ENCODE measurements around the gene FAM120A.
"Not testable (repeated sequence)": the region's sequence is repeated elsewhere in the genome, so short reads cannot be mapped to it uniquely, and the experiment has no call there.

Gene FAM120A

GRCh38 chr9:93496285-93496684, 44.8 kb downstream of the FAM120A start:
- no peaks in the 10 kb centered on the region for H3K27me3 ChIP-seq (ENCODE audit: low read depth)
- peaks cover 67% of the 10 kb centered on the region for H3K36me3 ChIP-seq (replicated peaks)
- in situ Hi-C loops (cut with MboI; ENCODE audit: low sequenced_read_pairs) = no loop called here
- H3K4me3 ChIP-seq = no peak overlapping the region
- no peaks in the 10 kb centered on the region for H3K4me1 ChIP-seq
- DNase-seq (ENCODE audit: low spot score in 2 of 2) = no peak
- H3K9me3 ChIP-seq = no peaks in the 10 kb centered on the region

- H3K27me3 ChIP-seq (ENCODE audit: low read depth) = no peaks in the 10 kb centered on the region
- no peaks in the 10 kb centered on the region for H3K9me3 ChIP-seq
- no peak overlapping the region for H3K4me3 ChIP-seq
- H3K4me1 ChIP-seq = no peaks in the 10 kb centered on the region
- peaks cover 57% of the 10 kb centered on the region for H3K36me3 ChIP-seq (replicated peaks)
- DNase-seq (ENCODE audit: low spot score in 2 of 2) = no peak
- in situ Hi-C loops (cut with MboI; ENCODE audit: low sequenced_read_pairs) = no loop called here
Observed at GRCh38 chr9:93500571-93501298, 49.2 kb downstream of the FAM120A start.

GRCh38 chr9:93501406-93501805, 49.9 kb downstream of the FAM120A start:
- in situ Hi-C loops (cut with MboI; ENCODE audit: low sequenced_read_pairs) = no loop called here
- no peaks in the 10 kb centered on the region for H3K9me3 ChIP-seq
- no peak for DNase-seq (ENCODE audit: low spot score in 2 of 2)
- H3K27me3 ChIP-seq (ENCODE audit: low read depth) = no peaks in the 10 kb centered on the region
- H3K36me3 ChIP-seq (replicated peaks) = peaks cover 50% of the 10 kb centered on the region
- no peaks in the 10 kb centered on the region for H3K4me1 ChIP-seq
- H3K4me3 ChIP-seq = no peak overlapping the region

- no peak overlapping the region for H3K4me3 ChIP-seq
- no peaks in the 10 kb centered on the region for H3K9me3 ChIP-seq
- in situ Hi-C loops (cut with MboI; ENCODE audit: low sequenced_read_pairs) = no loop called here
- H3K27me3 ChIP-seq (ENCODE audit: low read depth) = no peaks in the 10 kb centered on the region
- DNase-seq (ENCODE audit: low spot score in 2 of 2) = no peak
- no peaks in the 10 kb centered on the region for H3K4me1 ChIP-seq
- H3K36me3 ChIP-seq (replicated peaks) = peaks cover 30% of the 10 kb centered on the region
Observed at GRCh38 chr9:93503381-93503780, 51.9 kb downstream of the FAM120A start.

- no peaks in the 10 kb centered on the region for H3K27me3 ChIP-seq (ENCODE audit: low read depth)
- no peaks in the 10 kb centered on the region for H3K9me3 ChIP-seq
- DNase-seq (ENCODE audit: low spot score in 2 of 2) = no peak
- in situ Hi-C loops (cut with MboI; ENCODE audit: low sequenced_read_pairs) = no loop called here
- H3K4me3 ChIP-seq = no peak overlapping the region
- H3K4me1 ChIP-seq = no peaks in the 10 kb centered on the region
- H3K36me3 ChIP-seq (replicated peaks) = peaks cover 9% of the 10 kb centered on the region
Observed at GRCh38 chr9:93505541-93506132, 54.2 kb downstream of the FAM120A start.

GRCh38 chr9:93507768-93508167, 56.3 kb downstream of the FAM120A start:
- no peaks in the 10 kb centered on the region for H3K9me3 ChIP-seq
- H3K27me3 ChIP-seq (ENCODE audit: low read depth) = no peaks in the 10 kb centered on the region
- no peak for DNase-seq (ENCODE audit: low spot score in 2 of 2)
- no peaks in the 10 kb centered on the region for H3K4me1 ChIP-seq
- peaks cover 5% of the 10 kb centered on the region; the same call in 1 of the 2 replicates for H3K36me3 ChIP-seq (replicated peaks)
- in situ Hi-C loops (cut with MboI; ENCODE audit: low sequenced_read_pairs) = no loop called here
- H3K4me3 ChIP-seq = no peak overlapping the region

GRCh38 chr9:93508207-93508606, 56.7 kb downstream of the FAM120A start:
- Histone ChIP-seq H3K27me3 (ENCODE audit: low read depth) (no peaks in the 10 kb centered on the region), H3K4me1 (no peaks in the 10 kb centered on the region), H3K9me3 (no peaks in the 10 kb centered on the region), H3K36me3 (replicated peaks) (peaks cover 5% of the 10 kb centered on the region; the same call in 1 of the 2 replicates), H3K4me3 (no peak overlapping the region)
- DNase-seq (ENCODE audit: low spot score in 2 of 2) = no peak
- in situ Hi-C loops (cut with MboI; ENCODE audit: low sequenced_read_pairs) = no loop called here

GRCh38 chr9:93509084-93509483, 57.6 kb downstream of the FAM120A start:
- Histone ChIP-seq H3K36me3 (replicated peaks) (peaks cover 5% of the 10 kb centered on the region; the same call in 1 of the 2 replicates), H3K9me3 (no peaks in the 10 kb centered on the region), H3K27me3 (ENCODE audit: low read depth) (no peaks in the 10 kb centered on the region), H3K4me3 (no peak overlapping the region), H3K4me1 (no peaks in the 10 kb centered on the region)
- in situ Hi-C loops (cut with MboI; ENCODE audit: low sequenced_read_pairs) = no loop called here
- no peak for DNase-seq (ENCODE audit: low spot score in 2 of 2)

GRCh38 chr9:93510041-93510440, 58.6 kb downstream of the FAM120A start:
- Histone ChIP-seq H3K4me1 (no peaks in the 10 kb centered on the region), H3K4me3 (no peak overlapping the region), H3K27me3 (ENCODE audit: low read depth) (no peaks in the 10 kb centered on the region), H3K36me3 (replicated peaks) (no peaks in the 10 kb centered on the region; the same call in 1 of the 2 replicates), H3K9me3 (no peaks in the 10 kb centered on the region)
- in situ Hi-C loops (cut with MboI; ENCODE audit: low sequenced_read_pairs) = no loop called here
- no peak for DNase-seq (ENCODE audit: low spot score in 2 of 2)

GRCh38 chr9:93511228-93511627, 59.7 kb downstream of the FAM120A start:
- DNase-seq (ENCODE audit: low spot score in 2 of 2); H3K27me3 ChIP-seq (ENCODE audit: low read depth); in situ Hi-C loops (cut with MboI; ENCODE audit: low sequenced_read_pairs); H3K9me3 ChIP-seq; H3K4me3 ChIP-seq; H3K36me3 ChIP-seq (replicated peaks); H3K4me1 ChIP-seq: not testable (repeated sequence)

GRCh38 chr9:93512170-93512812, 60.8 kb downstream of the FAM120A start:
- DNase-seq (ENCODE audit: low spot score in 2 of 2); H3K36me3 ChIP-seq (replicated peaks); H3K9me3 ChIP-seq; in situ Hi-C loops (cut with MboI; ENCODE audit: low sequenced_read_pairs); H3K4me3 ChIP-seq; H3K27me3 ChIP-seq (ENCODE audit: low read depth); H3K4me1 ChIP-seq: not testable (repeated sequence)

GRCh38 chr9:93513606-93514005, 62.1 kb downstream of the FAM120A start:
- no peaks in the 10 kb centered on the region for H3K4me1 ChIP-seq
- no peaks in the 10 kb centered on the region for H3K9me3 ChIP-seq
- no peaks in the 10 kb centered on the region for H3K27me3 ChIP-seq (ENCODE audit: low read depth)
- no peak overlapping the region for H3K4me3 ChIP-seq
- peaks cover 9% of the 10 kb centered on the region for H3K36me3 ChIP-seq (replicated peaks)
- in situ Hi-C loops (cut with MboI; ENCODE audit: low sequenced_read_pairs) = no loop called here
- no peak for DNase-seq (ENCODE audit: low spot score in 2 of 2)

- H3K4me3 ChIP-seq = no peak overlapping the region
- H3K27me3 ChIP-seq (ENCODE audit: low read depth) = no peaks in the 10 kb centered on the region
- H3K36me3 ChIP-seq (replicated peaks) = peaks cover 16% of the 10 kb centered on the region
- no peaks in the 10 kb centered on the region for H3K9me3 ChIP-seq
- DNase-seq (ENCODE audit: low spot score in 2 of 2) = no peak
- H3K4me1 ChIP-seq = no peaks in the 10 kb centered on the region
- in situ Hi-C loops (cut with MboI; ENCODE audit: low sequenced_read_pairs) = no loop called here
Observed at GRCh38 chr9:93517331-93517730, 65.8 kb downstream of the FAM120A start.

GRCh38 chr9:93520523-93520922, 69.0 kb downstream of the FAM120A start:
- no peaks in the 10 kb centered on the region for H3K9me3 ChIP-seq
- H3K36me3 ChIP-seq (replicated peaks) = peaks cover 21% of the 10 kb centered on the region
- H3K4me1 ChIP-seq = no peaks in the 10 kb centered on the region
- DNase-seq (ENCODE audit: low spot score in 2 of 2) = no peak
- H3K4me3 ChIP-seq = no peak overlapping the region
- in situ Hi-C loops (cut with MboI; ENCODE audit: low sequenced_read_pairs) = no loop called here
- H3K27me3 ChIP-seq (ENCODE audit: low read depth) = no peaks in the 10 kb centered on the region
